Measurements from ENCODE around the gene IPMK. TPM values are rescaled to one million over a fixed set of nuclear protein-coding genes. Genes with fewer than 3 reads are reported as not detected.
A peak's percentile ranks its signal among the peaks of the same experiment; 100 is the strongest.

Gene IPMK
- total RNA-seq, 2 experiments from 2014 or later, result 10.1 to 10.3 TPM

DNA sequence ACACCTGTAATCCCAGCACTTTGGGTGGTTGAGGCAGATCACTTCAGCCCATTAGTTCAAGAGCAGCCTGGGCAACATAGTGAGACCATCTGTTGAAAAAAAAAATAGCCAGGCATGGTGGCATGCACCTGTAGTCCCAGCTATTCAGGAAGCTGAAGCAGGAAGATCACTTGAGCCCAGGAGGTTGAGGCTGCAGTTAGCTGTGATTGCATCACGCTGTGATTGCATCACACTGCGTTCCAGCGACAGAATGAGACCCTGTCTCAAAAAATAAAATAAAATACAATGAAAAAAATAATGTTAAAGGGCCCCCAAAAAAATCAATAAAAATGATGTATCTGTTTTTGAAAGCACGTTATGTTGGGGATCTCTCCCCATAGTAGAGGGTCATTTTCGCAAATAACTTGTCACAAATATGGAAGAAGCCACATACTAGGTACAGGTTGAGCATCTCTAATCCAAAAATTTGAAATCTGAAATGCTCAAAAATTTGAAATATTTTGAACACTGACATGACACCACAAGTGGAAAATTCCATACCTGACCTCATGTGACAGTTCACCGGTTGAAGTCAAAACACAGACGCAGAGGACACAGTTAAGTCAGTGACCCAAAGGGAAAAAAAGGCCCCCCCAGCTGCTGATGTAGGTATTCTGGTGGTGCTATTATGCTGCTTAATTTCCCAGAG is 10.7 kb upstream of the IPMK start:
- no peaks in the 10 kb centered on the region for H3K27me3 Mint-ChIP-seq
- peaks cover 9% of the 10 kb centered on the region for H3K9me3 Mint-ChIP-seq
- H3K36me3 Mint-ChIP-seq, result peaks cover 41% of the 10 kb centered on the region
- H3K27ac Mint-ChIP-seq, result peak overlapping the region; percentile 20
- H3K4me1 Mint-ChIP-seq, result peaks cover 46% of the 10 kb centered on the region
- H3K4me3 Mint-ChIP-seq, result no peak overlapping the region
- no peak for DNase-seq

DNA sequence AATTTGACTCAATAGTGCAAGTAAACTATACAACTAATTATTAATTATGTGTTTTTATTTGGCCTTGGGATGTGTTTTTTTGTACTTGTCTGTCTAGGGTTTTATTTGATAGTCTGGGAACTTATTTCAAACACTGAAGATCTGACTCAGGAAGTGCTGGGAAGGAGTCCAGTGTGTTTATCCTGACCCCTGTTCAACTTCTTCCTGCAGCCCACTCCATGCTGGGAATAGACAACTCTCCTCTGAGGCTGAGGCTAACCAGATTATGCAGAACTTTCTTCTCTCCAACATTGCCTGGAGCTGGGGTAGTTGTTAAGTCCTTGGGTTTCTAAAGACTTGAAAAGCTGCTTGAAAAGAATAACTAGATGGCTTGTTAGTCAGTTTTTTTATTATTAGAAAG is 8.2 kb upstream of the IPMK start:
- no peak overlapping the region for H3K4me3 Mint-ChIP-seq
- peaks cover 6% of the 10 kb centered on the region for H3K9me3 Mint-ChIP-seq
- no peak for DNase-seq
- H3K4me1 Mint-ChIP-seq, result peaks cover 30% of the 10 kb centered on the region
- H3K27me3 Mint-ChIP-seq, result no peaks in the 10 kb centered on the region
- peaks cover 28% of the 10 kb centered on the region for H3K36me3 Mint-ChIP-seq
- H3K27ac Mint-ChIP-seq, result no peak overlapping the region

DNA sequence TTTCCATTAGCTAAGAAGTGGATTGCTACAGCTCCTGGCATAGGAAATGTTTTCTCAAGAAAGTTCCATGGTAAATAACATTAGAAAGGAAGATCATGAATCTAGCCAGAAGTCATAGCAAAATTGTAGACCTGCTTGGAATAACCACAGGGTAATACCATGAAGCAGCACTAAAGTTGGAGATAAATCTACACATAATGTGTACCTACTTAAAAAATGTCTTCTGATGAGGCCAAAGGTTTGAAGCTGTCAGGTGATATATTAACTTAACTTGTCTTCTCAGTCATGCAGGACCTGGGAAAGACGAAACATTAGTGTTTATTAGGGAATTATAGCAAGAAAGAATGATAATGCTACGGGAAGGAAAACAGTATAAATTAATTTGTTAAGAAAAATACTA is 7.6 kb upstream of the IPMK start:
- Mint-ChIP-seq H3K27ac (no peak overlapping the region), H3K27me3 (no peaks in the 10 kb centered on the region), H3K9me3 (peaks cover 4% of the 10 kb centered on the region), H3K4me3 (no peak overlapping the region), H3K36me3 (peaks cover 27% of the 10 kb centered on the region), H3K4me1 (peaks cover 29% of the 10 kb centered on the region)
- DNase-seq, result no peak

DNA sequence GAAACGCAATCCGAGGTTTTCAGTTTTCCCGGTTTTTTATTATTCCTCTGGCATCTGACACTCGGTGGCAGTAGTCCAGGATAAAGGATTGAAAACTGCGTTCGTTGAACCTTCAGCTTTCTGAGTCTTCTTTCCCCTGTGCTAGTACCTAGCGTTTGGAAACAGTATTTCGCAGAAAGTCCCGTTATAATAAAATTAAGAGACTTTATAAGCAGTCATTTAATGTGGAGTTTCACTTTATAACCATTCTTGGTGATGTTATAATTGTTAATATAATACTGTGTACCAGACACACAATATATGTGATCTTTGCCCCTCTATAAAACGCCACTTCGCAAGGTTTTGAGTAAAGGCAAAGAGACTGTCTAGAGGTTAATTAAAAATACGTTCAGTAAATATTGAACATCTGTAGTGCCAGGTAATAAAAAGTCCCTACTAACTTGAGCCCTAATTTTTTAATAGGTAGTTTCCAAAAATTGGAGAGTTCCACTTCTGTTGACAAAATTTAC is 2.1 kb upstream of the IPMK start:
- Mint-ChIP-seq H3K4me3 (peak overlapping the region; percentile 97), H3K9me3 (no peaks in the 10 kb centered on the region), H3K27ac (peak overlapping the region; percentile 97), H3K36me3 (peaks cover 15% of the 10 kb centered on the region), H3K4me1 (peaks cover 27% of the 10 kb centered on the region), H3K27me3 (no peaks in the 10 kb centered on the region)
- no peak for DNase-seq

DNA sequence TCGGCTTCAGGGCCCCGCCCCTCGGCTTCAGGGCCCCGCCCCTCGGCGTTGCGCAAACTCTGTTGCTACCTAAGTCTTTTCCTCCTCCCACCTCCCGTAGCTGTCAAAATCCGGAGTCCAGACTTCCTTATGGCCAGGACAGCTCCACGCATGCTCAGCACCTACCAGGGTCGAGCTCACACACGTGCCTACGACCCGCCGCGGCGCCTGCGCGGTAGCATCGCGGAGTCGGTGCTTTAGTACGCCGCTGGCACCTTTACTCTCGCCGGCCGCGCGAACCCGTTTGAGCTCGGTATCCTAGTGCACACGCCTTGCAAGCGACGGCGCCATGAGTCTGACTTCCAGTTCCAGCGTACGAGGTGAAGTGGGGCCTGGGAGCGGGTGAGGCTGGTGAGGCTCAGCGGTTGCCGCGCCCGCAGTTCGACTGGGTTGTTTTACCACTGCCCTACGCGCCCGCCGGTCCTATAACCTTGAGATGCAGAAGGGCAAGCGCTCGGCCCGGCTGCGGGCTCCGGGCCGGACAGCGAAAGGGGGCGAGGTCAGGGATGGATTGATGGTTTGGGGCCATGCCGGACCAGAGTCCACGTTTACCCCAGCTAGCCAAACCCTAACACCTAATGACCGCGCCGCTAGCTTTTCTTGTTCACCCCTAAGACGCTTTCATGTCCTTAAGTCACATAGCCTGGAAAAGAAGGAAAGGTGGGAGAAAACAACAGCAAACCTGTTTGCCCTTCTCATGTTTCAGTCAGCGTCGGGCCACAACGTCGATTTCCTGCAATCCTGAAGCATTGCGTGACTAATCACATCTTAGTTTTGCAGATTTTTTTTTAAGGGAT is 1.5 kb upstream of the IPMK start, which contains the start of gene CISD1:
Gene CISD1, plus strand, starts transcription at position 217 of the 836 bp plus-strand sequence. Its CDS starts 112 bp downstream, at position 329.
- peak within 1 kb of the TSS; percentile 97 for H3K4me3 Mint-ChIP-seq
- DNase-seq, result peak; percentile 94
- H3K36me3 Mint-ChIP-seq, result peaks cover 15% of the 10 kb centered on the region
- H3K27ac Mint-ChIP-seq, result peak within 1 kb of the TSS; percentile 97
- H3K27me3 Mint-ChIP-seq, result no peaks in the 10 kb centered on the region
- no peaks in the 10 kb centered on the region for H3K9me3 Mint-ChIP-seq
- peaks cover 29% of the 10 kb centered on the region for H3K4me1 Mint-ChIP-seq

DNA sequence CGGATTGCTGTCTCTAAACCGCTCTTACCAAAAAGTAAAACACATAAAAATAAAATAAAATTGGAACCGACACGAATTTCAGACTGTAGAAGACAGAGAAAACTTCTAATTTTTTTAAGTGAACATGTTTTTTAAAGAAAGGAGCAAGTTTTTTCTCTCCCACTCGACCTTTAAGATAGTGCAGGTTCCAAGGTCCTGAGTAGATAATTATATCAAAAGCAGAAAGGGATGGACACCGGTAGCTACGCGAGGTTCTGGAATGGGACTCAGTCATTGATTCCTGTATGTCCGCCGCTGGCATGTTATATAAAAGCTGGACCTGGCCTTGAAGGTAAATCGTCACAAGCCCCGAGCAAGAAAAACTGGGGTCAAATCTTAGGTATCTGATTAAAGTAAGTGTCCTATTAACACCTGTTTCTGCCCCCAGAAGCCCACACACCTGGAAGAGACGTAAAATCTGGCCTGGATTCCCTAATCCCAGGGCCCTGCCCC is 806 bp upstream of the IPMK start:
- peak overlapping the region; percentile 97 for H3K4me3 Mint-ChIP-seq
- DNase-seq, result no peak
- H3K27ac Mint-ChIP-seq, result peak overlapping the region; percentile 97
- H3K36me3 Mint-ChIP-seq, result peaks cover 16% of the 10 kb centered on the region
- H3K27me3 Mint-ChIP-seq, result no peaks in the 10 kb centered on the region
- H3K4me1 Mint-ChIP-seq, result peaks cover 35% of the 10 kb centered on the region
- no peaks in the 10 kb centered on the region for H3K9me3 Mint-ChIP-seq

DNA sequence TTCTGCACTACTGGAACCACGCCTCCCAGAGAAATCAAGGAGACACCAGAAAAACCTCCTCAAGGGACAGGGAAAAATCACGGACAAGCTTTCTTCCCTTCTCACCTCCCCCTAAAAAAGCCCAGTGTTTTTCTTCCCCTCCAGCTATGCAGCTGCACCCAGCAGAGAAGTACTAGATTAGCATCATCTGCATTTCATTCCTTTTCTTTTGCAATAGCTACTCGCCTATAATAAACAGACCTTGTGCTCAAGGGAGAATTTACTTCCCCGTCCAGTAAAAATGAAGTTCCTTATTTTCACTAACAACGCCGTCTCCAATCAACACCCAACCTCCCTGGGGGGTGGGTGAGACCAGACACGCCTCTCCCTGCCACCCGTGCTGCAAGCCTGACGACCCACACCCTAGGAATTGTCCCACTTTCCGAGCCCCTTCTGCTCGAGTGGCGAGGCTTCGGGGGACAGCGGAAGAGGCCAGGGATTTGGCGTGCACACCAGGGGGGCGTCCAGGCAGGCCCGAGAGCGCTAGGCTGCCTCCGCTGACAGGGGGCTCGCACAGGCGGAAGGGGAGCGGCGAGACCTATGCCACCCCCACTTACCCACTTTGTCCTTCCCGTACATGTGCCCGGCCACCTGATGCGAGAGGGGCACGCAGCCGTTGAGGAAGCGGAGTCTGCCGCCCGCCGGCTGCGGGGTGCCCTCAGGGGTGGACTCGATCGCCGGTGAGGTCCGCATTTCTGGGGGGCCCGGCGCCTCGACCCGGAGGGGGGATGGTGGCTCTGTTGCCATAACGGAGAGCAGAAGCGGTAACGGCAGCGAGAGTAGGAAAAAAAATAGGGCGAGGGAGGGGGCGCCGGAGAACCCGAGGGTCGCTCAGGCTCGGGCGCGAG is 625 bp downstream of the IPMK start:
- H3K27me3 Mint-ChIP-seq, result no peaks in the 10 kb centered on the region
- H3K4me3 Mint-ChIP-seq, result peak overlapping the region; percentile 92
- H3K27ac Mint-ChIP-seq, result peak overlapping the region; percentile 92
- peaks cover 16% of the 10 kb centered on the region for H3K36me3 Mint-ChIP-seq
- DNase-seq, result peak; percentile 51
- peaks cover 39% of the 10 kb centered on the region for H3K4me1 Mint-ChIP-seq
- no peaks in the 10 kb centered on the region for H3K9me3 Mint-ChIP-seq

DNA sequence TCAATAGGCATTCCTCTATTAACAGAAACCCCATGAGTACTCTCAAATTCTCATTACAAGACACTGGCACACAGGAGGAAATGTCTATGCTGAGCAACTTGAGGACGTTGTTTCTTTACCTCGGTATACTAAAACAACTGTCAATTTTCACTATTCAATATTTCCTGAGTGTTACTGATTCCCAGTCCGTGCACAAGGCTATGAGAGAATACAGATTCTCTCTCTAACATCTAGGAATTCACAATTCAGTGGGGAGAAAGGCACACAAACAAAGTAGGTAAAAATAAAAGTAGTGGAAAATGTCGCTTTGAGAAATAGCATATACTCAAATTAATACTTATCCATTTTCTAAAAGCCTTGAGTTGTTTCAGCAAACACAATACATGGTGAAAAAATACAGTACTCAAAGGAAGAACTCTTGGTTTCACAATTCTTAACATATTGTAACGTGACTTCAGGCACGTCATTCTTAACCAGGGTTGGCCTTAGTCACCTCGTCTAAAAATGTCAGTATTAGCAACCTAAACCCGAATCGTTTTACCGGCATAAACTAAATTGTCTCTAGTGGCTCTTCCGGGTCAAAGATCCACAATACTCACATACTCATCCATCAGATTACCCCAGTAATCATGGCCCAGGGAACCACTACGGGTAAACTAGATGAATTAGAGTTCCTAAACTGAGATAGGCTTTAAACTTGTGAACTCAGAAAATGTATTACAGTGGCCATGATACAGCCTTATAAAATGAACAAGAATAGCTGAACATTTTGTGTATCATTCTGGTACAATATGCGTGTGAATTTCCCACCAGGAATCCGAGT is 1.5 kb downstream of the IPMK start:
- H3K9me3 Mint-ChIP-seq, result no peaks in the 10 kb centered on the region
- H3K27ac Mint-ChIP-seq, result peak overlapping the region; percentile 92
- peaks cover 16% of the 10 kb centered on the region for H3K36me3 Mint-ChIP-seq
- peaks cover 43% of the 10 kb centered on the region for H3K4me1 Mint-ChIP-seq
- DNase-seq, result peak; percentile 17
- H3K27me3 Mint-ChIP-seq, result no peaks in the 10 kb centered on the region
- peak overlapping the region; percentile 92 for H3K4me3 Mint-ChIP-seq

DNA sequence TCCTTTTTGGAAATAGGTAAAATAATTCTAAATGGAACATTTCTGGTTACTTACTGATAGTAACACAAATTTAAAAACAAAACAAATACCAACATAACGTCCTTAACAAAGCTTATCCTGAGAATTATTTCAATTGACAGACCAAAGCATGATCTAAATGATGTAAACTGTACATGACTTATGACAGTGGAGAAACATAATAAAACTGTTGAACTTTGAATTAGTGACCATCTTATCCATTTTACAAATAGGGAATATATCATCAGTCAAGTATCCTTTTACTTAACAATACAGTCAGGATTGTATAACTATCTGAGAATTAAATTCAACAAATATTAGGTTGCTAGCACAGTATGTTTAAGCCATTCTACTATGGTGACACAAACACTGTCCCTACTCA is 2.4 kb downstream of the IPMK start:
- Mint-ChIP-seq H3K4me1 (peaks cover 45% of the 10 kb centered on the region), H3K36me3 (peaks cover 13% of the 10 kb centered on the region), H3K27me3 (no peaks in the 10 kb centered on the region), H3K9me3 (no peaks in the 10 kb centered on the region), H3K27ac (peak overlapping the region; percentile 38), H3K4me3 (peak overlapping the region; percentile 92)
- DNase-seq, result no peak

DNA sequence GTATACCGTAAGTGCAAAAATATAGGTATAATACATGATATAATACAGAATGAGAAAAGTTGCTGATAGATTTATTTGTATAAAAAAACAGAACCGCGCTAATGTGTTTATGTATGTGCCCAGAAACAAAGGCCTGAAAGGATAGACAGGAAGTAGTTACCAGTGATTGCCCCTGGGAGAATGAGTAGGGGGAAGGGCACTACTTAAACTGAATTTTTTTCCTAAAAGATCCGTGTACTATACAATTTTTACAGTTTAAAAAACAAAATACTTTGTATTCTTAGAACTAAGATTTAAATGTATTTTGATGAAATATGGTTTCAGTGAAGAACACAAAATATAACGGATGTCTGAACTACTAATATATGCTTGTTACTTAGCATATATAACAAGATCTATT is 2.9 kb downstream of the IPMK start:
- peak overlapping the region; percentile 92 for H3K4me3 Mint-ChIP-seq
- peaks cover 13% of the 10 kb centered on the region for H3K36me3 Mint-ChIP-seq
- H3K4me1 Mint-ChIP-seq, result peaks cover 49% of the 10 kb centered on the region
- no peak for DNase-seq
- peak overlapping the region; percentile 38 for H3K27ac Mint-ChIP-seq
- no peaks in the 10 kb centered on the region for H3K27me3 Mint-ChIP-seq
- no peaks in the 10 kb centered on the region for H3K9me3 Mint-ChIP-seq

DNA sequence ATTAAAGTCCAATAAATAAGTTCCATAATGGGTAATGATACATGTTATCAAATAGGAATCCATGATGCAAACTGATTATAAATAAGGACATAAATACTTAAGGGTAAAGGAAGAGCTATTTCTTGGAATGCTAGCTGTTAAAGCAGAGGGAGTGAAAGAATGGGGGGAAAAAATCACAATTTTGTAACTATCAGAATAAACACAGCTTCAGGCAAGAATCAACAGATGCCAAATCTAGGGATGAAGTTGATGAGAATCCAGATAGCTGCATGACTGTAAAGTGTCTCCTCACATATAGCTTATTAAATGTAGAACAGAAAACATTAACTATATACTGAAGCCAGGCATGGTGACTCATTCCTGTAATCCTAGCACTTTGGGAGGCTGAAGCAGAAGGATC is 4.9 kb downstream of the IPMK start:
- DNase-seq, result no peak
- Mint-ChIP-seq H3K27ac (peak overlapping the region; percentile 35), H3K4me3 (no peak overlapping the region), H3K36me3 (peaks cover 20% of the 10 kb centered on the region), H3K9me3 (no peaks in the 10 kb centered on the region), H3K27me3 (no peaks in the 10 kb centered on the region), H3K4me1 (peaks cover 47% of the 10 kb centered on the region)

DNA sequence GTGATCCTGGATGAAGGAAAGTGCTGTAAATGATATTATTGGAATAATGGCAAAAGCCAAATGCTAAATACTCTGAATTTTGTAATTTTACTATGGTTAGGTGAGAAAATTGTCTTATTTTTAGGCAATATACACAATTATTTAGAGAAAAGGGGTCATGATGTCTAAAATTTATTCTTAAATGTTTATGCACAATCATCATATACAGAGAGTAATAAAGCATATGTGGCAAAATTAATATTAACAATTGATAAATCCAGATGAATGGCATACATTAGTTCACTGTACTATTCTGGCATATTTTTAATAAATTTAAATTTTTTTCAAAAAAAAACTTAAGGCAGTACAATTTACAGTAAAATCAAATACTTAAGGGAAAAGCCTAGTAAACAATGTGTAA is 7.4 kb downstream of the IPMK start:
- Mint-ChIP-seq H3K4me1 (peaks cover 50% of the 10 kb centered on the region), H3K4me3 (no peak overlapping the region), H3K9me3 (no peaks in the 10 kb centered on the region), H3K27ac (no peak overlapping the region), H3K36me3 (peaks cover 29% of the 10 kb centered on the region), H3K27me3 (no peaks in the 10 kb centered on the region)
- no peak for DNase-seq

DNA sequence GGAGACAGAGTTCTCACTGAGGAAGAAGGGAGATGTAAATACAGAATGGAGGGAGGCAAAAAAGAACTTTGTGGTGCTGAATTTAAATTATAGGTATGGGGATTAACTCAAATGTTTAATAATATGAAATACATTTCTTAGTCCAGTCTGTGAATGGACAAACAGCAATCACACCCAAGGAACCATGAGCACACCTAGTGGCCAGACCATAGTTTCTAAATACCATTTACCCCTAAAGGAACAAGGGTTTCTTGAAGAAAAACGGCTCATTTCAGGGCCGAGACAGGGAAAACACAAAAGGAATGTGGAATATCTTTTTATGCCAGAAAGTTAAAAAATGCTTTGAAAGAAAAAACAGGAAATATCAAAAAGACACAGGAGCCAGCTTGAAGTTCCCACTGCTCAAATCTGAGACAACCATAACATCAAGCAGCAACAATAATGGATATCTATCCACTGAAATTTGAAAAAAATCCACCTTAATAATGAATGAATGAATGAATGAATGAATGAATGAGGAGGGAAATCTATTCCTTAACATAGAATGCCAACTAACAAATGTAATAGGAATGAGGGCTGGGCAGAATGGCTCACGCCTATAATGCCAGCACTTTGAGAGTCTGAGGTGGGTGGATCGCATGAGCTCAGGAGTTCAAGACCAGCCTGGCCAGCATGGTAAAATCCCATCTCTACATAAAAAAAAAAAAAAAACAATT is 8.6 kb downstream of the IPMK start:
- Mint-ChIP-seq H3K4me1 (peaks cover 47% of the 10 kb centered on the region), H3K27ac (no peak overlapping the region), H3K27me3 (no peaks in the 10 kb centered on the region), H3K9me3 (peaks cover under 1% of the 10 kb centered on the region), H3K36me3 (peaks cover 40% of the 10 kb centered on the region), H3K4me3 (no peak overlapping the region)
- DNase-seq, result no peak
